NCI-H187 treated with DMSO at 0.1 percent for 48 hours (cell line): ENCODE data around the gene KRT1.
"Not testable (repeated sequence)": the region's sequence is repeated elsewhere in the genome, so short reads cannot be mapped to it uniquely, and the experiment has no call there.

Experiments used
- DNase-seq: peaks from one replicate; lab custom pipeline; 2025; lab: John Stamatoyannopoulos, UW

KRT1 gene

DNA sequence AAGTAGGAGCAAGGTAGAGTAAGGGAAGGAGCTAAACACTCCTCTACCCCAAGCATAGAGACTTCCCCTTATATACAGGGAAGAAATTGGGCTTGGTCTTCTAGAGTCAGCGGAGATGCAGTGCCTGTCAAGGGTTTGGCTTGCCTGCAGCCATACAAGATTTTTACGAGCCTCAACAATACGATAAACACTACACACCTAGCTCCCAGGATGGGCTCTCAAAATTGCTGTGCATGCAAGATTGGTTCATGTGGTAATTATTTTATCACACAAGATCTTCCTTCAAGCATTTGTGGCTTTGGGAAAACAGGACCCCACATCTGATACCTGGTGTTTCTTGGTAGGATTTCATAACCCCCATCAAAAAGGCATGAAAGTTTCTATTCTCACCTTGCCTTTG lies at the start of gene KRT1:
Gene KRT1 (minus strand): TSS at position 45 of the 400 bp plus-strand sequence. CDS start 59 bp downstream, outside the sequence.
- no peak for DNase-seq

DNA sequence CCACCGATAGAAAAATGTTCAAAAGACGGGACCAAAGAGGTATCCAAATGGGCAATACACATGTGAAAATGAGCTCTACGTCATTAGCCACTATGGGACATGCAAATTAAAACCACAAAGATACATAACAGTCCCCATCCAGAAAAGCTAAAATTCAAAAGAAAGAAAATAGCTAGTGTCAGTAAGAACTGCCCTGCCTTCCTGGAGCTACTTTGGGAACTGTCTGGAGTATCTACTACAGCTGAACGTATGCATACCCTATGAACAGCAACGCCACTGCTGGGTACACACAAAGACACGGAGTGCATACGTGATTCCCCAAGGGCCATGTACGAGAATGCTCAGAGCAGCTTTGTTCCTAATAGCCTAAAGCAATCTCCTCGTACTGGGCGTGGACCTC lies 48.9 kb upstream of the KRT1 start:
- DNase-seq = no peak

DNA sequence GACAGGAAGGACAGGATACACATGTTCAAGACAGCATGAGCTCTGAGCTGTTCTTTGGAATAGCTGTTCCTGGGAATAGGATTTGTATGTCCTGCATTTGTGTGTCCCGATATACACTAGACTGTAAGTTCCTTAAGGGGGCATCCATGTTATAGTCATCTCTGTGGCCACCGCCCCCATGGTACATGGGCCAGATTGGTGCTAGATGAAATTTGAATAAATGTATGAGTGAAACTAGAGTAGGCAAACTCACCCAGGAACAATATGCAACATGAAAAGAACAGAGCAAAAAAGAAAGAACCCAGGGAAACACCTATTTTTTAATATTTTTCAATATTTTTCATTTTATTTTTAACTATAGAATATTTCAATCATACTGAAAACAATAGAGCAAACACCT lies 48.2 kb upstream of the KRT1 start:
- no peak for DNase-seq

DNA sequence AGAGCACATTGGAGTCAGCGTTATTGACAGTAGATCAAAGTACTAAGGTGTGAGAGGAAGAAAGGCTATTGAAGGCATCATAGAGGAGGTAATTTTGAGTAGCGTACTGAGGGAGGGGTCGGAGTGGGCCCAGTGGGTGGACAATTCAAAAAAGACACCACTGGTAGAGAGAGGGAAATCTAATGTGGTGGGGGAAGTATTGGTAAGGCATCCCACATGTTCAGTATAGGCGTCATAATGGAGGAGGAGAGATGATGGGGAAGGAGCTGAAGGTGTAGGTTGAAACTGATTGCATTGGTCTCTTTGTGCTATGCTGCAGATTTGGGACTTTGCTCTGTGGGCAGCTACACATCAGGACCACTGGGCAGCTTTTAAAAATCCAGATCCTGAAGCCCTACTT lies 46.8 kb upstream of the KRT1 start:
- DNase-seq = no peak

DNA sequence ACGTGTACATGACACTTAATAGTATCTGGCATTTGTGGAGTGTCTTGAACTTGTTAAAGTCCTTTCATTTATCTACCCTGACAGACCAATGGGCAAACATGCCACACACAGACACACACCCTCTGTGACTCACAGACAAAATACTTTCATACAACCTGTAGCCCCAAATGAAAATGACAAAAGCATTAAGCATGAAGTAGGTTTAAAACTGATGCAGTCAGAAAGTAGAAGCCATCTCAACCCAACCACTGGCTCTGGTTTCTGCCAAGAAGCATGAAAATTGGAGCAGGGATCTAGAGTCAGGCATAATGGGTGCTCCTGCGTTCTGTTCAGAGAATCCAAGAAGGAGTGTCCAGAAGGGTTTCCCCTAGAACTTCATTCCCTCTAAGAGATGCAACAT lies 46.2 kb upstream of the KRT1 start:
- DNase-seq = no peak

DNA sequence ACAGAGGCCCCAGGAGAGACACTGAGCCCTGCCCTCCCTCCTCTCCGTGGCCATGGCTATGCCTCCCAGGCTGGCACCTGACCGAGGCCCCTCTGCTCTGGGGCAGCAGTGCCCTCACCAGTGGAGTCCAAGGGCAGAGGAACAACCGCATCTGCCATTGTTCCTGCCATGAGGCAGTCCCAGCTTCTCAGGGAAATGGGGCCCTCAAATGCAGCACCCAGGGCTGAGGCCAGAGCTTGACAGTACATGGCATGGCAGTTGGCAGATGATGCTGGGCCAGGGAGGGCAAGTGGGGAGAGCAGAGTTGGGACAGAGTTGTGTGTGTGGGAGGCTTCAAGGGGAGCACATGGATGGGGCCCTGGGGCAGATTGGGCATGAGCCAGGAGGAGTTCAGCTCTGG lies 44.2 kb upstream of the KRT1 start:
- DNase-seq = no peak

DNA sequence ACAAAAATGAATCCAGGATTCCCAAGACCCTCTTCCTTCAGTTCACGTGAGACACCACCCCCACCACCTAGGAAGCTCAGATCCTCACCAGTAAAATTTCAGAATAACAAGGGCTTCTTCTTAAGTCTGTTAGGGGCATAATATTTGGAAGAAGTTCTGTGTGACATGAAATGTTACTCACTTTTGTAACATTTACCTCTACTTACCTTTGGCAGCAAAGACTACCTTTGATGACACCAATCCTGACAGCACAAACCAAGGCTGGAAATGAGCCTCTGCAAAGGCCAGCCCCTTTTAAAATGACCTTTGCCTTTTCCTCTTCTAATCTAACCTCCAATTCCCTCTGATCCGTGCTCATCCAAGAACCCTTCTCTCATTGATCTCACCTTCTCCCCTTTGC lies 42.5 kb upstream of the KRT1 start:
- DNase-seq = no peak

DNA sequence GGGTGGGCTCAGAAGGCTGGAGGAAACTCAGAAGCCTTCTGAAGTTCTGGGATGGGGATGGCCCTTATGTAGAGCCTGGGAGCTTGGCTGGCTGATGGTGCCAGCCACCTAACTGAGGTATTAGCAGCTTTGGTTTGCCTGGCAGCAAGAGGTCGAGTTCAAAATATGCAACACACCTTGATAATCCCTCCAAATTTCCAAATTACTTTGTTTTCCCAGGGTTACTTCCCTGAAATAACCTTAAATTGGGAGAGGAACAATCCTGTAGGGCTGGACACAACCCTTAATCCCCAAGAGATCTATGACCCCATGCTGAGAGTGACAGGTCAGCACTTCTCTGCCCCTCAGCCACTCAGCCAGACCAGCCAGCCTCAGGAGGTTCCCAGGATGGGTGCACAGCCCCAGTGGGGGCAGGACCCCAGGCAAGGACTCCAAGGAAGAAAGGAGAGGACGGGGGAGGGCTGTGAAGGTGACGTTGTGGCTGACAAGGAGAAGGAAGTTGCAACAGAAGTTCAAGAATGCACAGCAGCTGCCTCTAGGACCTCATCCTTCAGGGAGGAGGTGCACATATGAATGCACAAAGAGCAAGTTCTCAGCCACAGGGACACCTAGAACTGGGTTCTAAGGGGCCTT lies 41.7 kb upstream of the KRT1 start:
- no peak for DNase-seq

DNA sequence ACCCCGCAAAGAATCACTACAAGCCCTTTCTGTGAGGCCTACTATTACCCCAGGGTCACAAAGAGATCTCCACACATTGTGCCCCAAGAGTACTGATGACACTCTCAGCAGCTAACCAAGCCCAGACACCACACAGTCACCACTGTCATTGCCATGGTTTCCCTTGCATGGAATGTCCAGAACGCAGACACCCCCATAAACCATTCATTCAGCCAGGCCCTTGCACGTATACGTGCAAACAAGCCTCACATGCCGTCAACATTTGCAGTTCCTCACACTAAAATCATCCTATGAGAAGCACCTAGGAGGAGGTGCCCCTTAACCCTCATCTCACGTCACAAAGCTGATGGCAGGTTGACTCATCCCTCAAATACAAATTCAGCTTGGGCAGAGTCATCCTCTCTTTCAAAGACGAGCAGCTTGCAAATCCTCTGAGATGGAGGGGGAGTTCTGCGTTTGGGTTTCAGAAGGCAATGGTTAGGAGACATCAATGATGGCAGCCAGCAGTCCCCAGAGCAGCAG lies 40.2 kb upstream of the KRT1 start:
- DNase-seq = no peak

DNA sequence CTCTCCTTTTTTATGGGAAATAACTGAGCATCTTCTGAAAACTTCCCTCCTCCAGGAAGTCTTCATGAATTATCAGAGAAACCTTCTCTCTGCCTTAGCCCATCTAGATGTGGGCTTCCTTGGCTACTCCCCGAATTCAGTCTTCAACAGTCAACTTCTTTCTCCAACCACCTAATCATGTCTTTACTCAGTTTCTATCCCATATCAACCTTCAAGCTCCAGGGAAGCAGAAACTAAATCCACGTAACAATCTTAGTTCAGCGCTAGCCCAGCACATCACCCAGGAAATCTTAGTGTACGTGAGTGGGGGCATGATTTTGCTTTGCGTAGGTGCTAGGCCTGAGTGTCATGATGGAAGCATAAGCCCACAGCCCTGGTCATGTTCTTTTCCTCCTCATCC lies 35.9 kb upstream of the KRT1 start:
- no peak for DNase-seq

DNA sequence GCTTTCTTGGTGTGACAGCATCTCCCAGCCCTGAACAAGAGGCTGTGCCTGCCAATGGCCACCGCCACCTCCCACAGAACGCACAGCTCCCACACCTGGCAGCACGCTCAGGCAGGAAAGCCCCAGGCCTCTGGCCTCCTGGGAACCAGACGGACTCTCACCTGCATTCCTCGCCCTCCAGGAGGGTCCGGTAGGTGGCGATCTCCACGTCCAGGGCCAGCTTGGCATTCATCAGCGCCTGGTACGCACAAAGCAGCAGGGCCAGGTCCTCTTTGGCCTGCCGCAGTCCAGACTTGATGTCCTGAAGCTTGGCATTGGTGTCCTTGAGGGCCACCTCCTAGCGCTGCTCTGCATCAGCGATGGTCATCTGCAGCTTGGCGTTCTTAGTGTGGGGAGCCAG lies 35.2 kb upstream of the KRT1 start:
- no peak for DNase-seq

DNA sequence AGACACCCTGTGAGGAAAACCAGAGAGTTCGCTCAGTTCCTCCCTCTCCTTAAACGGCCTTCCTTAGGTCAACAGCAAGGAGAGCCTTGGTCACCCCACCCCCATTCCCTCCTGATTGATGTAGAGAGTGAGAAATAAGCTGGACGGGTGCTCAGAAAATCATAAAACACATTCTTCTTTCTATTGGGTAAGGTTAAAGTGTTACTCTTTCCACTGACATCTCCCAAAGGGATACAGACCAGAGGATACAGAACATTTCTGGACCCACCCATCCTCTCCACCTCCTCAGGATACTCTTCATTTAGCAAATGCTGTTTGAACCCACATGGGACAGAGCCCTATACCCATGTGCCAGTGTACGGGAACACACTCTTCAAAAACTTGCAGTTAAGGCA lies 34.7 kb upstream of the KRT1 start:
- no peak for DNase-seq

DNA sequence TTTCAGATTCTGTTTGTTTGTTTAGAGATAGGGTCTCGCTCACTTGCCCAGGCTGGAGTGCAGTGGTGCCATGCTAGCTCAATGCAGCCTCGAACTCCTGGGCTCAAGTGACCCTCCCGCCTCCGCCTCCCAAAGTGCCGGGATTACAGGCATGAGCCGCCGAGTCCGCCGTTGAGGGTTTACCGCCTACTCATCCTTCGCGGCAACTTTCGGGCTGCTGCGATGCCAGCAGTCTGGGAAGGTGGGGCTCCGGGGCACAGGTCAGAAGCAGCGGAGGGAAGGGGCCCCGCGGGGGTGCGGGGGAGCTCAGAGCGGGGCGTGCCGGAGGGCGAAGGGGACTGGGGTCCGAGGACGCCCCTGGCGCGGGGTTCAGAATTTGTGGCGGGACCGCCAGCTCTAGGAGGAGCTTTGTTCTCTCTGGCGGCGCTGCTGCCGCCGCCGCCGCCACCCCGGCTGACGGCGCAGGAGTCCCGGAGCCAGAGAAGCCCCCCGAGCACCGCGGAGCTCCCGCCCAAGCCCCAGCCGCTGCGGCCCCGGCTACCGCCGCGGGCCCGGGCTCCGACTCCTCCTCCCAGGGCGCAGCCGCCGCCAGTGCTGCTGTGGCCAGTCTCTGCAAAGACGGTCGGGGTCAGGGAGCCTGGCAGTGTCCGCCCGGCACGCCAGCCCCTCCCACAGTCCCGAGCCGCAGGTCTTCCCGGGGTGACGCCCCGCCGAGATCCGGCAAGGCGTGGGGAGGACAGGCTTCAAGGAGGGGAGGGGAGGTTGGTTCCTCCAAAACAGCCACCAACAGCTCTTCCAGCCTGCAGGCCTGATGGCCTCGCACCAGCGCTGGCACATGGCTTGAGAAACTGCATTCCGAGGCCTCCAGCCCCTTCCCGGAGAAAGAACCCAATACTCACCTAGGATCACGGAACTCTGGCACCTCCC lies 34.0 kb upstream of the KRT1 start:
- no peak for DNase-seq

DNA sequence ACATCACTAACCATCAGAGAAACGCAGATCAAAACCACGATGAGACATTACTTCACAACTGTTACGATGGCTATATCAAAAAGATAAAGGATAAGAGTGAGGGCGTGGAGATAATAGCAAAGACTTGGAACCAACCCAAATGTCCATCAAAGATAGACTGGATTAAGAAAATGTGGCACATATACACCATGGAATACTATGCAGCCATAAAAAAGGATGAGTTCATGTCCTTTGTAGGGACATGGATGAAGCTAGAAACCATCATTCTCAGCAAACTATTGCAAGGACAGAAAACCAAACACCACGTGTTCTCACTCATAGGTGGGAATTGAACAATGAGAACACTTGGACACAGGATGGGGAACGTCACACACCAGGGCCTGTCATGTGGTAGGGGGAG lies 31.9 kb upstream of the KRT1 start:
- DNase-seq = not testable (repeated sequence)

DNA sequence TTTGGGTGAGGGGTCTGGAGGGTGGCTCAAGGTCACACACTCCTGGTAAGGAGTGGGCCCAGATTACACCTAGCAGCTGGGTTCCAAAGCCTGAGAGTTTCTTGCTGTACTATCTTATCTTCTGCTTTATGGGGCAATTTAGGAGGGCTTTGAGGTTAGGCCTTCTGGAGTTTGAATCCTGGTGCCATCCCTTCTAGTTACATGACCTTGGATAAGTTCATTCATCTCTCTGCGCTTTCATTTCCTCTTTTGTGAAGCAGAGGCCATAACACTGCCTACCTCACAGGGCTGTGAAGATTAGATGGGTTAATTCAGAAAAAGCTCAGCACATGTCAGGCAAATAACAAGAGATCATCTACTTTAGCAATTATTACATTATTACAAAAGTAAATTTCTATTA lies 30.5 kb upstream of the KRT1 start:
- DNase-seq = no peak

DNA sequence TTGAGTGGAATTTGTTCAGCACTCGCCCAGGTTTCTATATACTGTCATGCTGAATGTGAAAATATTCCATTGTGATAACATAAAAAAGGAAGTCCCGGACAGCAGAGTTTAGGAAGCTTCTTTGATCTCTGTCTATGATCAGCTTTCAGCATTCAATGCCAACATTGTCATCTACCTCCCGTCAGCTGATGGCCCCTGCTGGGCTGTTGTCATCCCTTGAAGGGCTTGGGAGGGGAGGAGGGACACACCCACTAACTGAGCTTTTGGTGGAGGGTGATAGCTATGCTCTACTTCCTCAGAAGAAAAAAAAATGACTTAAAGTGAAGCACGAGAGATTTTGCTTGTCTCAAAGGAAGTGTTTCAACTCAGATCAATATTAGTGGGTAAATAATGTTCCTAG lies 27.8 kb upstream of the KRT1 start:
- no peak for DNase-seq

DNA sequence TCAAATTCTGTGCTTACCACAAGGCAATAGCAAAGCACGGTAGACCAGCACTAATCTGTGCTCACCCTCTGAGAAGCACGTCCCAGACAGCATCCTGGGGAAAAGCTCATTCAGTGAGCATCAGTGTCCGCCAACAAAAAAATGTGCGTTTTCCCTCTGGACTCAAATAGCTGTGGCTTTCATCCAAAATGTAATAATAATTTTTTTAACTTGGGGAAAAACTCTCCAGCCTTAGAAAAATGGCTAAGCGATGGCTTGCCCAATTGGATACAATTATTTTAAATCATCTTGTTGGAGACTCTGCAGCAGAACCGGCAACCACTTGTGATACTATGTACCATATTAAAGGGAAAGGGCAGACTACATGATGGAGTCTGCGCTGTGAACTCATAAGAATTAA lies 24.3 kb upstream of the KRT1 start:
- no peak for DNase-seq

DNA sequence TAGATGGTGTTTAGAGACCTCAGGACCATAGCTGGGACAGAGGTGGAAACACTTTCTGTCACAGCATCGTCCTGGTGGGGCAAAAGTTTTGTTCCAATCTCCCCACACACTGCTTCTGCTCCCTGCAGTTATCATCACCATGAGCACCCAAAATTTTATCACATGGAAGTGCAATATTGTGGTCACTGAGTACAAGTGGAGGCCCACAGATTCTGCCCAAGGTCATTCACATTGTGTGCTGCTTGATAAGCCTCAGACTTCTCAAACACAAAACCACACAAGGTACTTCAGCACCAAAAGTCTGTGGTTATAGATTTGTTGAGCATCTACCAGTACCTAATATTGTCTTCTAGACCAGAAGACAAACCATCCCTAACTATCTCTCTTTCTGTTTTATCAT lies 23.7 kb upstream of the KRT1 start:
- DNase-seq = no peak

DNA sequence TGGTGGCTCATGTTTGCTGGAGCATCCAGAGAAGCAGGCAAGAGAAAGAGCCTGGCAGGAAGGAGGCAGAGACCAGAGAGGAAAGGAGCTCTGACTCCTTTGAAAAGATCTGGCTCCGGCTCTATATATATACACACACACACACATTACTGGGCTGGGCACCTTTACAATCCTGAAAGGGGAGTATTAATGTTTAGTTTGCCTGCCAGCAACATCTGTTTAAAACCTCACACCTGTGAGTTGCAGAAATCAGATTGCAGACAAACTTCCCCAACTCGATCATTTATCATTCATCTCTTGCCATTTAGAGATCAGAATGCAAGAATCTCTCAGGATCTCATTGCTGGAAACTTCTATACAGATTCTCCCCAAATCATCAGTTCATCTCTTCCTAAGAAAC lies 23.2 kb upstream of the KRT1 start, which contains the start of gene KRT77:
Gene KRT77 (minus strand): TSS at position 101 of the 400 bp plus-strand sequence. CDS start 90 bp downstream, at position 11.
- DNase-seq = no peak

DNA sequence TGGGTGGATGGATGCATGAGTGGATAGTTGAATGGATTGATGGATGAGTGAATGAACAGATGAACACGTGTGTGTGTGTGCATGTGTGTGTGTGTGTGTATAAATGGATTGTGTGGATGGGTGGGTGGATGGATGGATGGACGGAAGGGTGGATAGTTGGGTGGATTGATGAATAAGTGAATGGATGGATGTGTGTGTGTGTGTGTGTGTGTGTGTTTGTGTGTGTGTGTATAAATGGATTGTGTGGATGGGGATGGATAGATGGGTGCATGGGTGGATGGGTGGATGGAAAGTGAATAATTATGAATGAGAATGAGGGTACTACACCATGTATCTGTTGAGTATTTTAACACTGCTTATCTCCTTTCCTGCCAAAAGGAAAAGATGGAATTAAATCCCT lies 22.1 kb upstream of the KRT1 start:
- DNase-seq = no peak

DNA sequence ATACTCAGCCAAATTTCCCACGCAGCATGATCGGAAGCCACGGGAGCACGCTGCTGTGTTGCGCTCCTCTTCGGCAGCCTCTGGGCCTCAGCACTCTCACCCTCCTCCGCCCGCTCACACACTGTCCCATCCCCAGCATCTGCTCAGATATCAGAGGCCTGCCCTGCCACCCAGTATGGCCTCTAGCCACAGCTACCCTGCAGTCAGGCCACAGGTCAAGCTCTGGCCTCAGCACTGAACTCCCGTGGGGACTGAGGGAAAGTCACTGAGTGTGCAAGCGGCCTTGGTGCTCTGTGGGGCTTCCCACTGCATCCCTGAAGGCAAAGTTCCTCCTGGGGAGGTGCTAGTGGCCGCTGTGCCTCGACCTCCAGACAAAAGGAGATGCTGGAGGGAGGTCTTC lies 21.1 kb upstream of the KRT1 start:
- no peak for DNase-seq

DNA sequence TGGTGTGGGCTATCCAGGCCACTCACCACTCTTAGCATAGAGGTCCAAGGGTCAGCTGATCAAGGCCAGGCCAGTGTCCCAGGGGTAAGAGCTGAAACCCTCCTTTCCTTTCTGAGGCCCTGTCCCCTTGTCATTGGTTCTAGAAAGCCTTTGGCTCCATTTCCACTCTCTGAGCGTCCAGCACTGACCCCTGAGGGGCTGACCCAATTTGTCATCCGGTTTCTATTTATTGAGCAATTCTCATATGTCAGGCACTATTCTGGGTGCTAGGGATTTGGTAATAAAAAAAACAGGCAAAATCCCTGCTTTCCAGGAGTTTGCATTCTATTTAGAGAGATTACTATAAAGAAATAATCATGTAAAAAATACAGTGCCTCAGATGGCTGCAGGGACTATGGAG lies 19.8 kb upstream of the KRT1 start:
- DNase-seq = no peak

DNA sequence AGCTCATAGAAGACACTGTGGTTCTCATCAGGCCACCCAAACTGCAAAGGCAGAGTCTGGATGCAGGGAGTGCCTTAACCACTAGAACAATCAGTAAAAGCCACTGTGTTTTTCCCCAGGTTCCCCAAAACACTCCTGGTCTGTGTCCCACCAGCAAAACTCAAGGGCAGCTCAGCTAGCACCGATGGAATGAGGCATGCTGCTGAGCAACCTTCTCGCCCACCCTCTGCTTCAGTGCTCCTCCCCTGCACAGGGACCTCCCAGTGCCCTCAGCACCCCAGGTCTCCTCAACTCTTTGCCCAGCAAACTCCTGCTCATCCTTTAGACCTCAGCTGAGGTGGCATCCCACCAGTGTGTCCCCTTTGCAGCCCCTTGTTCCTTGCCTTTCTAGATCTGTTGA lies 19.2 kb upstream of the KRT1 start:
- DNase-seq = no peak
